ACC112 (cell line): ENCODE results near the gene CORIN.

ENCODE experiments used
- H2AFZ ChIP-seq: fragments of 200-600 bp; sonication (generic); one replicate; pipeline ENCODE4 v1.6.0; 2017; ENCODE audit warnings: antibody characterized with exemption, low read length; ENCODE audit not compliant: unreplicated experiment
- H3K27ac ChIP-seq: fragments of 200-600 bp; sonication (generic); 2 replicates; pipeline ENCODE4 v1.5.1; 2014; ENCODE audit warnings: low read depth, mild to moderate bottlenecking, antibody characterized with exemption, low read length, moderate library complexity
- H3K27me3 ChIP-seq: fragments of 200-600 bp; sonication (generic); 2 replicates; pipeline ENCODE4 v1.6.1; 2014; ENCODE audit warnings: mild to moderate bottlenecking, antibody characterized with exemption, low read length, moderate library complexity, mixed read lengths; ENCODE audit not compliant: insufficient read depth
- H3K36me3 ChIP-seq: fragments of 200-600 bp; sonication (generic); 2 replicates; pipeline ENCODE4 v1.6.1; 2016; ENCODE audit warnings: mild to moderate bottlenecking, antibody characterized with exemption, low read length, moderate library complexity, mixed read lengths; ENCODE audit not compliant: insufficient read depth
- H3K4me1 ChIP-seq: fragments of 200-600 bp; sonication (generic); one replicate; pipeline ENCODE4 v1.6.1; 2016; ENCODE audit warnings: low read length, mixed read lengths; ENCODE audit not compliant: insufficient read depth, unreplicated experiment, control insufficient read depth
- H3K4me3 ChIP-seq: fragments of 200-600 bp; sonication (generic); 2 replicates; pipeline ENCODE4 v1.5.1; 2014; ENCODE audit warnings: mild to moderate bottlenecking, low read depth, low read length
- H3K79me2 ChIP-seq: fragments of 200-600 bp; sonication (generic); one replicate; pipeline ENCODE4 v1.6.0; 2016; ENCODE audit warnings: low read length; ENCODE audit not compliant: control insufficient read depth, unreplicated experiment, insufficient read depth

The CORIN gene

DNA sequence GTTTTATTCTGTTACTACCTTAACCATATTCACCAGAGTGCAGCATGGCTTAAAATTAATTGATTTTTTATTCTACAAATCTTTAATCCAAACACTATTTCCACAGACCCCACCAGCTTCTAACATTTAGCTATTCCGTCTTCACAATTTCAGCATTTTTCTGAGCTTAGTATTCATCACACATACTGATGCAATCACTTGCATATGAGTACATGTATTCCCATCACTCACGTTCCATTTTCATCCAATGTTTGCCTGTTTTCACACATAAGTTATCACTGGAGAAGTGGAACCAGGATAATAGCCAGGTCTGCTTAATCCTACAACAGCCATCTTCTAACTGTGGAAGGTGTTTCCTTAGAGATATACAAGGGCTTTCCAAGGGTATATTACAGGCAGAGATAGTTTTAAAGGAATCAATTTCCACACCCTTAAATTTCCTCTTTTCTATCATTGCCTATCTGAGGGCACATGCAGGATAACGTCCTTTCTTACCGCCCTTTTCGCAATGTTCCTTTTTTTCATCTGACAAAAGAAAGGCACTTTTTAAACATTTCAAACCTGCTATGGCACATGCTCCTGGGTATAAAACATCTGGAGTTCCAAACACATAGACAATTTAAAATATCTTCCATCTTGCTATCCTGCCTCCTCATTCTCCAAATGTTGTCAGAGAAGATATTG lies 115.8 kb downstream of the CORIN start:
- Histone ChIP-seq H3K27me3 (no peaks in the 10 kb centered on the region), H3K4me1 (peaks cover 4% of the 10 kb centered on the region), H3K4me3 (no peak overlapping the region), H3K36me3 (no peaks in the 10 kb centered on the region), H2AFZ (no peak overlapping the region), H3K79me2 (no peaks in the 10 kb centered on the region), H3K27ac (no peak overlapping the region)

DNA sequence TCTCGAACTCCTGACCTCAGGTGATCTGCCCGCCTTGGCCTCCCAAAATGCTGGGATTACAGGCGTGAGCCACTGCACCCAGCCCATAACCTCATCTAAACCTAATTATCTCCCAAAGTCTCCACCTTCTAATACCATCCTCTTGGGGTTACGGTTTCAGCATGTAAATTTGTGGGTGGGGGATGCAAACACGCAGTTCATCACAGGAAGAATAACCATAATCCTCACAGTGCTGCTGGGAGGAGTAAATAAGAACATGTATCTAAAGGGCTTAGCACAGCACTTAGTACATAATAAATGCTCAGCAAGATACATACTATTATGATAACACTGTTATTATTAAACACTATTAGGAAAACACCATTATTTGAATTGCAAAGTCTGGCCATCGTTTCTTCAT lies 116.4 kb downstream of the CORIN start:
- H3K27ac ChIP-seq: no peak overlapping the region
- H3K79me2 ChIP-seq: no peaks in the 10 kb centered on the region
- H3K27me3 ChIP-seq: no peaks in the 10 kb centered on the region
- no peak overlapping the region for H3K4me3 ChIP-seq
- H3K36me3 ChIP-seq: no peaks in the 10 kb centered on the region
- peaks cover 4% of the 10 kb centered on the region for H3K4me1 ChIP-seq
- no peak overlapping the region for H2AFZ ChIP-seq

DNA sequence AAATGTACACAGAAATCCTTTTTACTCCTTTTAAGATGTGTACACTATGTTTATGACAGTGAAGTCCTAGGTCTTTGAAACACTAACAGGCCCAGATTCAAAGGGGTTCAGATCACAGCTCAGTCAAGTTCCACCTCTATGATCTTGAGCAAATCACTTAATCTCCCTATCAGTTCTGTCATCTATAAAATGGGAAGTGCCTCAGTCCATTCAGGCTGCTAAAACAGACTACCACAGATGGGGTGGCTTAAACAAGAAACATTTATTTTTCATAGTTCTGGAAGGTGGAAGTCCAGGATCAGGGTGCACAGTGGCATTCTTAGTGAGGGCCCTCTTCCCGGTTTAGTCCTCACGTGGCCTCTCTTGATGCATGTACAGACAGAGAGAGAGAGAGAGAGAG lies 117.1 kb downstream of the CORIN start:
- H3K4me3 ChIP-seq: no peak overlapping the region
- no peaks in the 10 kb centered on the region for H3K27me3 ChIP-seq
- H3K36me3 ChIP-seq: no peaks in the 10 kb centered on the region
- peaks cover 4% of the 10 kb centered on the region for H3K4me1 ChIP-seq
- no peak overlapping the region for H3K27ac ChIP-seq
- H3K79me2 ChIP-seq: no peaks in the 10 kb centered on the region
- H2AFZ ChIP-seq: no peak overlapping the region

DNA sequence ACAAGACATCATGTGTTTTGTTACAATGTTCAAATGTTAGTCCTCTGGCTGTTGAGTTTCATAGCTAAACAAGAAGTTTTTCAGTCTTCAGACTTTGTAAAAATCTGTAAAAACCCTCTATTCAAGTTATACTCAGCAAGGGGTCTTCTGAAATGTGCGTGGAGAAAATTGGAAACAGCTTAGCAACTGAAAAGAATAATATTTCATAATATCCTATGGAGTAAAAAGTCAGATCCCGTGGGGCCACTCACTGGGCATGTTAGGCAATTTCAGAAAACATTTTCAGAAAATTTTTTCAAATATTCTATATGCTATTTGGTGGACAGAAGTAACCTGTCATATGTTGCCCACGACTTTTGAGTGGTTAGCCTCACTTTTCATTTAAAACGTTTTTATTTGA lies 118.3 kb downstream of the CORIN start:
- H3K27me3 ChIP-seq: no peaks in the 10 kb centered on the region
- H3K4me3 ChIP-seq: no peak overlapping the region
- no peak overlapping the region for H3K27ac ChIP-seq
- H2AFZ ChIP-seq: no peak overlapping the region
- H3K4me1 ChIP-seq: peaks cover 4% of the 10 kb centered on the region
- H3K79me2 ChIP-seq: no peaks in the 10 kb centered on the region
- no peaks in the 10 kb centered on the region for H3K36me3 ChIP-seq

DNA sequence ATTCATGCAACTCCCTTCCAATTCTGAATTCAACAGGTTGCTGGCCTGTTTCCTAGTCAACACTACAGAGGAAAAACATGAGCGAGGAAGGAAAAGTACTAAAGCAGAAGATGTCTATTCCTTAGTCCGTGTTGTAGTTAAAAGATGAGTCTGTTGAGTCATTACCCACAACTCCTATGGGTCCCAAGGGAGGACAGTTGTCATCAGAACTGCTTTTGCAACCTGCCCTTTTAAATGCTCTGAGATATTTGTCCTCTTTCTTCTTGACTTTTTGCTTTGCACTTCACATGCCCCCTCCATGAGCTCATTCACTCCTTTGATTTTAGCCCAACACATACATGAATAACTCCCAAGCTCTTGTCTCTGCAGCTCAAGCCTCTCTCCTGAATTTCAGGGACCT lies 119.2 kb downstream of the CORIN start:
- peaks cover 4% of the 10 kb centered on the region for H3K4me1 ChIP-seq
- H3K27me3 ChIP-seq: no peaks in the 10 kb centered on the region
- H2AFZ ChIP-seq: no peak overlapping the region
- H3K79me2 ChIP-seq: no peaks in the 10 kb centered on the region
- H3K4me3 ChIP-seq: no peak overlapping the region
- H3K27ac ChIP-seq: no peak overlapping the region
- no peaks in the 10 kb centered on the region for H3K36me3 ChIP-seq

DNA sequence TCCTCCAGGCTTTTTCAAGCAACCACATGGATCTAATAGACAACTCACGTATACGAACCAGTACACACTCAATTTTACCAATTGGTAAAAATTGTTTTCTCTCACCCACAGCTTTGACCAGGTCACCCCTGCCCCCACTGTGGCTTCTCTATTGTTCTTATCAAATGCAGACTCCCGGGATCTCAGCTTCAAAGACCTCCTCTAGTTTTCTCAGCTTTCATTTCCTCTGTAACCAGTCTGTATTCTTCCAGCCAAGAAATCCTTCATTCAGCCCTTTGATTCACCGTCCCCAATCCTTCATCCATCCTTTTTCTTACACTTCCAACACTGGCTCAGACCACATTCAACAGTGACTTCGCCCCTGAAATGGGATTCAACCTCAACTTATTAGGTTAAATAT lies 120.7 kb downstream of the CORIN start:
- Histone ChIP-seq H2AFZ (no peak overlapping the region), H3K27me3 (no peaks in the 10 kb centered on the region), H3K36me3 (no peaks in the 10 kb centered on the region), H3K4me3 (no peak overlapping the region), H3K4me1 (peaks cover 4% of the 10 kb centered on the region), H3K27ac (no peak overlapping the region), H3K79me2 (no peaks in the 10 kb centered on the region)

DNA sequence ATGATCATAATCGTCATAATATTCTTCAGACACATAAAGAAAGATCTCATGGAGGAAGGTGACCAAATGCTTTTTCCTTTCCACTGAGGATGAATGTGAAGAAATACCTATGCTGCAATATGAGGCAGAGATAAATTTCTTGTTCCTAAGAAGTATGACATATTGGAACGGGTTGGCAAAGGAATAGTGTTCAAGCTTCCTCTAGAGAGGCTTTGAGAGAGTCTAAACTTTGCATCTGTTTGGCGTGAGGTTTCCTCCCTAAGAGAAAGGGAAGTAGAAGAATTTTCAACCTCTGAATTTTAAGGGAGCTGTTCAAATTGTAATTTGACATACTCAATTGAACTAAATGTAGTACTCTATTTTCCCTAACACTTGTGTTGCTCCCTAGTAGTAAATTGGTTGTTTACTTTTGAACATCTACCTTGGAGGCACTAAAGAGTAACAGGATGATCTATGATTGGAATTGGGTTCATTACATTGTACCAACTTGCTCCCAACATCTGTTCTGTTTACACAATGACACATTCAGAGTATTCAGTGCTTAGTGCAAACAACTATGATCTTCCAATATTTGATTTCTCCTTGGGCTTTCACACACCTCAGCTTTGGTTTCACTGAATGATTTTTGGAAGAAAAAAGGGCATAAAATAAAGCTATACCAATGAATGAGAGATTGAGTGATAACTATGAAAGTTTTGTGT lies 122.0 kb downstream of the CORIN start:
- H3K27me3 ChIP-seq: no peaks in the 10 kb centered on the region; the same call in 1 of the 2 replicates
- no peak overlapping the region for H2AFZ ChIP-seq
- H3K79me2 ChIP-seq: no peaks in the 10 kb centered on the region
- H3K36me3 ChIP-seq: no peaks in the 10 kb centered on the region
- H3K4me3 ChIP-seq: no peak overlapping the region
- no peak overlapping the region for H3K27ac ChIP-seq
- peaks cover 4% of the 10 kb centered on the region for H3K4me1 ChIP-seq

DNA sequence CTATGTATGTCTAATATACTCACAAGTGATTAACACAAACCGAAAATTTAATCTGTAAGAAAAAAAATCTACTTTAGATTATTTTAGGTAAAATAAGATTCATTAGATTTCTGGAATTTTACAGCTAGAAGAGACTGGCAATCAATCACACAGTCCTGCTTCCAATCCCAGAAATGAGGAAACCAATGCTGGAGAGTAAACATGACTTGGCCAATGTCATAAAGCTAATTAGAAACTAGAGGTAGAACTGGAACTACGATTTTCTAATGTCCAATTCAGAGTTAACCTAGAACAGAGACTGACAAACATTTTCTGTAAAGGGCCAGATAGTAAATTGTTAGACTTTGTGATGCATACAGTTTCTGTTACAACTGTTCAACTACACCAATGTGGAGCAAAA lies 123.6 kb downstream of the CORIN start:
- no peaks in the 10 kb centered on the region; the same call in 1 of the 2 replicates for H3K27me3 ChIP-seq
- no peaks in the 10 kb centered on the region for H3K79me2 ChIP-seq
- H3K27ac ChIP-seq: no peak overlapping the region
- H2AFZ ChIP-seq: no peak overlapping the region
- H3K36me3 ChIP-seq: no peaks in the 10 kb centered on the region
- H3K4me3 ChIP-seq: no peak overlapping the region
- peaks cover 4% of the 10 kb centered on the region for H3K4me1 ChIP-seq

DNA sequence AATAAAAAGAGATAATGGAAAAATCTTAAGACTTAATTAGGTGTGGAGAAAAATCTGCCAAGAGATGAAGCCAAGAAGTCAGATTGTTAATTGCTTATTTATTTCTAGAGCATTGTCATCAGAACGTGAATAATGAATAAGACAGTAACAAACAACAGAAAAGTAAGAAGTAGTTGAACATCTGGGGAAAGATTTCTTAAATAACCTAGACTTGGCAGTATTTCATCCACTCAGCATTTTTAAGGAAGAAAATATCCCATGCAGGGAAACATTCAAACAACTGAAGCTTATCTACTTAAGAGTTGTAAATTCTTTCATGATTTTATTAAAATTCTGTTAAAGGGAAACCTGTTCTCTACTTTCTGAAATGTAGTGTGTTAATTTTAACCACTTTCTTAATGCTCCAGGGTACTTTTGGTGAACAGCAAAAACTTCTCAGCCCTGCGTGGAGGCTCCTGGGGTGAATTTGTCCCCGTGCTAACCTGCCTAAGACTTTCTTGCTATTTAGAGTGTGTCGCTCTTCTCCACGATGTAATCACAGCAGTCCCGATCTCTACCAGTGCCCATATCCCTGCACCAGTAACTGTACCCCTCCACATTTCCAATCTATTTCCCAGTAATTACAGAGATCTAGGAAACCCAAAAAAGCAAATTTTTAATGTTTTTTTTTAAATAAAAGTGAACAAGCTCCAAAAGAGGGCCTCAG lies 124.6 kb downstream of the CORIN start:
- Histone ChIP-seq H3K79me2 (no peaks in the 10 kb centered on the region), H3K27ac (no peak overlapping the region), H2AFZ (no peak overlapping the region), H3K36me3 (no peaks in the 10 kb centered on the region), H3K4me1 (no peaks in the 10 kb centered on the region), H3K4me3 (no peak overlapping the region), H3K27me3 (no peaks in the 10 kb centered on the region; the same call in 1 of the 2 replicates)

DNA sequence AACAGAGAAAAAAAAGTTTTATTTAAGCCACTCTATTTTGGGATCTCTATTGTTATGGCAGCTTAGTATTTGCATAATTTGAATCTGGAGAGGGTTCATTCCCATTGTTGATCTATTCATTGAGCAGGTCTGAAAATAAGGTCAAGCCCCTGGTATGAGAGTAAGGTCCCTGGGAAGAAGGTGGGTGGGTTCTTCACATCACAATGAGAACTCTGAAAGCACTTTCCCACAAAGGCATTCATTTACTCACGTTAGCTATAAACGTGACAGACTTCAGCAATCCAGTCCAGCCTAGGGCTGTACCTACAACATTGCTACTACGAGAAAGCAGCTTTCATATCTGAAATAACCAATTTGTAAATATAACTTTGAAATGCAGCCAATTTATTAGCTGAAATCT lies 126.2 kb downstream of the CORIN start:
- H3K4me1 ChIP-seq: no peaks in the 10 kb centered on the region
- no peaks in the 10 kb centered on the region; the same call in 1 of the 2 replicates for H3K27me3 ChIP-seq
- H2AFZ ChIP-seq: no peak overlapping the region
- no peak overlapping the region for H3K27ac ChIP-seq
- no peak overlapping the region for H3K4me3 ChIP-seq
- no peaks in the 10 kb centered on the region for H3K36me3 ChIP-seq
- no peaks in the 10 kb centered on the region for H3K79me2 ChIP-seq
